Mammary epithelial cell (primary cell): ENCODE results near the gene ARHGAP45.

Experiments
- CTCF ChIP-seq, 2 donors: IDR thresholded peaks in 1 of 2; conservative IDR thresholded peaks in 1 of 2; 2 replicates each; pipeline ENCODE4 v1.5.1; 2011 to 2012; ENCODE audit warnings: inconsistent platforms in 2 of 2, low read length in 2 of 2, mild to moderate bottlenecking in 2 of 2, control low read depth in 1 of 2, low read depth in 1 of 2; ENCODE audit not compliant: insufficient read depth in 1 of 2; ENCODE audit errors: extremely low read depth in 1 of 2
- EZH2 ChIP-seq: IDR thresholded peaks from 2 replicates; pipeline ENCODE4 v1.6.1; 2012; ENCODE audit warnings: low read length, inconsistent platforms, borderline replicate concordance

GRCh38 chr19:1105008-1105872, 38.3 kb downstream of the ARHGAP45 start:
- TF ChIP-seq CTCF (conservative IDR thresholded peaks at IDR 0.05 in 1 of 2, IDR thresholded peaks at IDR 0.05 in 1 of 2; ENCODE audit: extremely low read depth in 1 of 2, insufficient read depth in 1 of 2, low read depth in 1 of 2, low read length in 2 of 2) (no peak), EZH2 (no peak)
